Neural cell (in vitro differentiated cells): ENCODE results near the gene CDSN. TPM values are rescaled to one million over a fixed set of nuclear protein-coding genes. Genes with fewer than 3 reads are reported as not detected.
"Not testable (repeated sequence)": the region's sequence is repeated elsewhere in the genome, so short reads cannot be mapped to it uniquely, and the experiment has no call there.

Experiments used
- H2AFZ ChIP-seq: fragments of 200-600, 300-800 bp; sonication (generic), shearing (Covaris generic); 2 replicates; pipeline ENCODE4 v1.6.0; 2014; ENCODE audit warnings: low read depth, mild to moderate bottlenecking, antibody characterized with exemption, low read length, moderate library complexity
- H3F3A ChIP-seq: fragments of 200-600 bp; shearing (Covaris generic); 2 replicates; pipeline ENCODE4 v1.6.1; 2016; ENCODE audit warnings: mild to moderate bottlenecking, moderate library complexity, mixed read lengths, antibody characterized with exemption, low read length; ENCODE audit not compliant: insufficient read depth, poor library complexity, severe bottlenecking
- H3K27ac ChIP-seq: fragments of 200-600, 300-800 bp; sonication (generic), shearing (Covaris generic); 2 replicates; pipeline ENCODE4 v1.5.1; 2014; ENCODE audit warnings: mild to moderate bottlenecking, low read length, moderate library complexity
- H3K27me3 ChIP-seq: fragments of 300-800, 200-600 bp; sonication (generic), shearing (Covaris generic); 2 replicates; pipeline ENCODE4 v1.6.0; 2014; ENCODE audit warnings: mild to moderate bottlenecking, low read depth, low read length, moderate library complexity; ENCODE audit not compliant: insufficient read depth
- H3K36me3 ChIP-seq: fragments of 300-800, 200-600 bp; sonication (generic), shearing (Covaris generic); 2 replicates; pipeline ENCODE4 v1.5.1; 2014; ENCODE audit warnings: mild to moderate bottlenecking, antibody characterized with exemption, low read length, moderate library complexity; ENCODE audit not compliant: insufficient read depth
- H3K4me2 ChIP-seq: fragments of 300-800, 200-600 bp; sonication (generic), shearing (Covaris generic); 2 replicates; pipeline ENCODE4 v1.6.0; 2014; ENCODE audit warnings: mild to moderate bottlenecking, low read length
- H3K4me3 ChIP-seq: fragments of 300-800, 200-600 bp; sonication (generic), shearing (Covaris generic); 2 replicates; pipeline ENCODE4 v1.5.1; 2014; ENCODE audit warnings: mild to moderate bottlenecking, low read length, moderate library complexity
- H3K79me2 ChIP-seq: fragments of 200-600 bp; shearing (Covaris generic); replicated peaks from 2 replicates; pipeline ENCODE4 v1.6.0; 2014; ENCODE audit warnings: mild to moderate bottlenecking, low read length, moderate library complexity; ENCODE audit not compliant: insufficient read depth
- H3K9ac ChIP-seq: fragments of 300-800, 200-600 bp; sonication (generic), shearing (Covaris generic); 2 replicates; pipeline ENCODE4 v1.6.1; 2016; ENCODE audit warnings: mild to moderate bottlenecking, low read length, mixed read lengths
- H3K9me2 ChIP-seq: fragments of 200-600 bp; shearing (Covaris generic); 2 replicates; pipeline ENCODE4 v1.6.1; 2016; ENCODE audit warnings: mild to moderate bottlenecking, low read length, mixed read lengths; ENCODE audit not compliant: insufficient read depth
- H3K9me3 ChIP-seq: fragments of 200-600, 300-800 bp; sonication (generic), shearing (Covaris generic); 2 replicates; pipeline ENCODE4 v1.6.1; 2016; ENCODE audit warnings: mild to moderate bottlenecking, mixed run types, low read length, moderate library complexity, mixed read lengths
- H4K20me1 ChIP-seq: fragments of 200-600 bp; shearing (Covaris generic); 2 replicates; pipeline ENCODE4 v1.6.1; 2016; ENCODE audit warnings: mild to moderate bottlenecking, mixed run types; ENCODE audit not compliant: insufficient read depth
- EP300 ChIP-seq: fragments of 450-650 bp; conservative IDR thresholded peaks from 2 replicates; pipeline ENCODE4 v1.6.1; 2014; ENCODE audit warnings: antibody characterized with exemption, mild to moderate bottlenecking, moderate library complexity; ENCODE audit not compliant: poor library complexity, severe bottlenecking
- EZH2 ChIP-seq: fragments of 200-600, 300-800 bp; shearing (Covaris generic), sonication (generic); IDR thresholded peaks from 2 replicates; pipeline ENCODE4 v1.6.1; 2014; ENCODE audit warnings: antibody characterized with exemption, low read length, borderline replicate concordance, mild to moderate bottlenecking; ENCODE audit not compliant: insufficient read depth, poor library complexity, severe bottlenecking
- MXI1 ChIP-seq: fragments of 450-650 bp; conservative IDR thresholded peaks from 2 replicates; pipeline ENCODE4 v1.6.1; 2014; ENCODE audit warnings: antibody characterized with exemption, mild to moderate bottlenecking; ENCODE audit not compliant: poor library complexity, severe bottlenecking
- POLR2AphosphoS5 ChIP-seq: IDR thresholded peaks from 2 replicates; pipeline ENCODE4 v1.6.1; 2012
- RAD21 ChIP-seq: fragments of 450-650 bp; conservative IDR thresholded peaks from 2 replicates; pipeline ENCODE4 v1.6.1; 2014; ENCODE audit warnings: antibody characterized with exemption, mild to moderate bottlenecking, moderate library complexity
- SMC3 ChIP-seq: fragments of 450-650 bp; conservative IDR thresholded peaks from 2 replicates; pipeline ENCODE4 v1.6.1; 2014; ENCODE audit warnings: antibody characterized with exemption, mild to moderate bottlenecking, moderate library complexity; ENCODE audit not compliant: poor library complexity
- TAF1 ChIP-seq: IDR thresholded peaks from 2 replicates; pipeline ENCODE4 v1.6.1; 2012; ENCODE audit warnings: low read depth
- polyA plus RNA-seq: library from polyadenylated mRNA; depleted of rRNA; stranded (reverse); fragments of >200 nt; gene quantifications from 2 replicates; pipeline ENCODE4 v1.2.3, GENCODE V29; 2014
- TF ChIP-seq, protein P1 (sequence below): fragments of 450-650 bp; IDR thresholded peaks from 2 replicates; pipeline ENCODE4 v1.5.1; 2014; ENCODE audit warnings: antibody characterized with exemption, mild to moderate bottlenecking, moderate library complexity; ENCODE audit not compliant: poor library complexity, severe bottlenecking
- TF ChIP-seq, protein P2 (sequence below): IDR thresholded peaks from 2 replicates; pipeline ENCODE4 v1.6.1; 2012; ENCODE audit warnings: borderline replicate concordance

The CDSN gene
- polyA plus RNA-seq, 1 donor from 2014 or later = not detected

DNA sequence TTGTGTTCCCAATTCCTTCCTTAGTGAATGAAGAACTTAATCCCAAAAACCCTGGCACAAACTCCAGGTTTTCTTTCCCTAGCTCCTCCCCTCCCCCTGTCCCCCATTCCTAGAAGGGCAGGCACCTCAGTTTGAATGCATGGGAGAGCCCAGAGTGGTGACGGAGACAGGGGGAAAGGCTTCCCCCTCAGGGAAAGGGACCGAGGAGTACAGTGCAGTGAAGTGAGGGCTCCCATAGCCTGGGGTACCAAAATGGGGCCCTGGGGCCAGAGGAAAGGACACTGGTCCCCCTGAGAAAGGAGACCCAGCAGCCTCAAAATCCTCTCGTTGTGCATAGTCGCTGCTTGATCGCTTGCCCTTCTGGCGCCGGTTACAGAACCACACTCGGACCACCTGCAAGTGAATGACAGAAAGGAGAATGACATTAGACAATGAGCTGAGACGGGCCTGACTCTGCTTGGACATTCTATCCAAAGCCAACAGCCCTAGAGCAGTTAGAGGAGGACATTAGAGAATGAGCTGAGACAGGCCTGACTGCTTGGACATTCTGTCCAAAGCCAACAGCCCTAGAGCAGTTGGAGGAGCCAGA is 44.3 kb upstream of the CDSN start:
- not testable (repeated sequence) for H3K79me2 ChIP-seq, H3F3A ChIP-seq, H3K36me3 ChIP-seq, H3K4me3 ChIP-seq, H3K27ac ChIP-seq, H3K9me3 ChIP-seq, H4K20me1 ChIP-seq, H3K4me2 ChIP-seq, H3K27me3 ChIP-seq, H3K9me2 ChIP-seq, H2AFZ ChIP-seq, H3K9ac ChIP-seq

DNA sequence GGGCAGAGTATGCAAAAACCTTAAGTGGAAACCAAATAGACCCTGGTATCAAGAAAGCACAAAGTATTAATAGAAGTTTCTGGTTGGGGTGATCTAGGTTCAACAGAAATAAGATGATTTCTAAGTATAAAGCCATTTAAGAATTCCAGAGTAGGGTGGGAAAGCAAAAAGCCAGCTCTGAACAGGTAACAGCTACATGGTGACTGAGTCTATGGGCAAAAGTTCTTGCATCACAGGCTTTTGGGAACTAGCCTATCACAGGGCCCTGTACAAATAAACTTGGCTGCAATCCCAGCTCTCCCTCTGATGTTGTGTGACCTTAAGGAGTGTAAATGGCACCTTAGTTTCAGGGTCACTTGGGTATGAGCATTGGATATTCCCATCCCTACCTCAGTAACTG is 43.7 kb upstream of the CDSN start:
- H2AFZ ChIP-seq = no peak overlapping the region
- H3K79me2 ChIP-seq = no peaks in the 10 kb centered on the region
- H3F3A ChIP-seq = no peaks in the 10 kb centered on the region
- H3K36me3 ChIP-seq = no peaks in the 10 kb centered on the region
- H3K4me2 ChIP-seq = no peak overlapping the region
- H3K4me3 ChIP-seq = no peak overlapping the region
- no peaks in the 10 kb centered on the region for H3K9me2 ChIP-seq
- no peak overlapping the region for H3K27ac ChIP-seq
- TF ChIP-seq, protein P1, sequence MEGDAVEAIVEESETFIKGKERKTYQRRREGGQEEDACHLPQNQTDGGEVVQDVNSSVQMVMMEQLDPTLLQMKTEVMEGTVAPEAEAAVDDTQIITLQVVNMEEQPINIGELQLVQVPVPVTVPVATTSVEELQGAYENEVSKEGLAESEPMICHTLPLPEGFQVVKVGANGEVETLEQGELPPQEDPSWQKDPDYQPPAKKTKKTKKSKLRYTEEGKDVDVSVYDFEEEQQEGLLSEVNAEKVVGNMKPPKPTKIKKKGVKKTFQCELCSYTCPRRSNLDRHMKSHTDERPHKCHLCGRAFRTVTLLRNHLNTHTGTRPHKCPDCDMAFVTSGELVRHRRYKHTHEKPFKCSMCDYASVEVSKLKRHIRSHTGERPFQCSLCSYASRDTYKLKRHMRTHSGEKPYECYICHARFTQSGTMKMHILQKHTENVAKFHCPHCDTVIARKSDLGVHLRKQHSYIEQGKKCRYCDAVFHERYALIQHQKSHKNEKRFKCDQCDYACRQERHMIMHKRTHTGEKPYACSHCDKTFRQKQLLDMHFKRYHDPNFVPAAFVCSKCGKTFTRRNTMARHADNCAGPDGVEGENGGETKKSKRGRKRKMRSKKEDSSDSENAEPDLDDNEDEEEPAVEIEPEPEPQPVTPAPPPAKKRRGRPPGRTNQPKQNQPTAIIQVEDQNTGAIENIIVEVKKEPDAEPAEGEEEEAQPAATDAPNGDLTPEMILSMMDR = no peak
- no peak for TF ChIP-seq SMC3
- TF ChIP-seq EZH2 = no peak
- TF ChIP-seq RAD21 = no peak
- no peak for TF ChIP-seq TAF1
- TF ChIP-seq MXI1 = no peak
- TF ChIP-seq POLR2AphosphoS5 = no peak
- TF ChIP-seq, protein P2, sequence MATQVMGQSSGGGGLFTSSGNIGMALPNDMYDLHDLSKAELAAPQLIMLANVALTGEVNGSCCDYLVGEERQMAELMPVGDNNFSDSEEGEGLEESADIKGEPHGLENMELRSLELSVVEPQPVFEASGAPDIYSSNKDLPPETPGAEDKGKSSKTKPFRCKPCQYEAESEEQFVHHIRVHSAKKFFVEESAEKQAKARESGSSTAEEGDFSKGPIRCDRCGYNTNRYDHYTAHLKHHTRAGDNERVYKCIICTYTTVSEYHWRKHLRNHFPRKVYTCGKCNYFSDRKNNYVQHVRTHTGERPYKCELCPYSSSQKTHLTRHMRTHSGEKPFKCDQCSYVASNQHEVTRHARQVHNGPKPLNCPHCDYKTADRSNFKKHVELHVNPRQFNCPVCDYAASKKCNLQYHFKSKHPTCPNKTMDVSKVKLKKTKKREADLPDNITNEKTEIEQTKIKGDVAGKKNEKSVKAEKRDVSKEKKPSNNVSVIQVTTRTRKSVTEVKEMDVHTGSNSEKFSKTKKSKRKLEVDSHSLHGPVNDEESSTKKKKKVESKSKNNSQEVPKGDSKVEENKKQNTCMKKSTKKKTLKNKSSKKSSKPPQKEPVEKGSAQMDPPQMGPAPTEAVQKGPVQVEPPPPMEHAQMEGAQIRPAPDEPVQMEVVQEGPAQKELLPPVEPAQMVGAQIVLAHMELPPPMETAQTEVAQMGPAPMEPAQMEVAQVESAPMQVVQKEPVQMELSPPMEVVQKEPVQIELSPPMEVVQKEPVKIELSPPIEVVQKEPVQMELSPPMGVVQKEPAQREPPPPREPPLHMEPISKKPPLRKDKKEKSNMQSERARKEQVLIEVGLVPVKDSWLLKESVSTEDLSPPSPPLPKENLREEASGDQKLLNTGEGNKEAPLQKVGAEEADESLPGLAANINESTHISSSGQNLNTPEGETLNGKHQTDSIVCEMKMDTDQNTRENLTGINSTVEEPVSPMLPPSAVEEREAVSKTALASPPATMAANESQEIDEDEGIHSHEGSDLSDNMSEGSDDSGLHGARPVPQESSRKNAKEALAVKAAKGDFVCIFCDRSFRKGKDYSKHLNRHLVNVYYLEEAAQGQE = no peak
- no peak for TF ChIP-seq EP300
- no peaks in the 10 kb centered on the region for H4K20me1 ChIP-seq
- no peaks in the 10 kb centered on the region for H3K9me3 ChIP-seq
- H3K9ac ChIP-seq = no peak overlapping the region
- peaks cover under 1% of the 10 kb centered on the region for H3K27me3 ChIP-seq
